ENCODE results near the gene ANKRD27.
"Not testable (repeated sequence)": the region's sequence is repeated elsewhere in the genome, so short reads cannot be mapped to it uniquely, and the experiment has no call there.

ANKRD27 gene

DNA sequence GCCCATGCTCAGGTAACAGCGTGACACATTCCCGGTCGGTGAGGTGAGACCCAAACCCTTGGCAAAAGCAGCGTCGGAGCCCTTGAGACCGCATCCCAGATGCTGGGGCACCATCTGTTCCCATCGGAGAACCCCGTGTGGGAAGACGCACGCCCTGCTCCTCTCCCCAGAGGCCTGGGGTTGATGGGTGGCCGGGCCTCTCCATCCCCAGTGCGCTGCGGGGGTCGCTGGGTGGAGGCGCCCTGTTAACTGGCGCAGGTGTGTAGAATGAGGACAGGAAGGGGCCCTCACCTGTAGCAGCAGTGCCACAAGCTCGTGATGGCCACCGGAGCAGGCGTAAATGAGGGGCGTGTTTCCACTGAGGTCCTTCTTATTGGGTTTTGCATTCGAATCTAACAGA lies 69.4 kb downstream of the ANKRD27 start:
- DNase-seq (ENCODE audit: low read depth in 2 of 2) = no peak

DNA sequence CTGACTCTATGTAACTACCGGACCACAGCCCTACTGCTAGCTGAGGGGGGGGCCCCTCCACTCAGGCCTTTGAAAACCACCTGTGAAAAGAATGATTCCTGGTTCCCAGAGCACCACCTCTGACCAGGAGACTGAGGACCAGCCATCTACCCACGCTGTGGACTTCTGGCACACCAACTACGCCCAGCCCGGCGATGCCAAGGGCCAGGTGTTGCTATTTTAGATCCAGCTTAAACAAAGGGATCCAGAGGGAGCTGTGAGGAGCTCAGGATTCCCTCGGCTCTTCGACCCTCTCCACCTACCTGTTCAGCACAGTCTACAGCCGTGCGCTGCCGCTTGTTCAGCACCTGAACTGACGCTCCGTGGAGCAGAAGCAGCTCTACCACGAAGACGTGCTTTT lies 71.0 kb downstream of the ANKRD27 start:
- no peak for DNase-seq (ENCODE audit: low read depth in 2 of 2)

DNA sequence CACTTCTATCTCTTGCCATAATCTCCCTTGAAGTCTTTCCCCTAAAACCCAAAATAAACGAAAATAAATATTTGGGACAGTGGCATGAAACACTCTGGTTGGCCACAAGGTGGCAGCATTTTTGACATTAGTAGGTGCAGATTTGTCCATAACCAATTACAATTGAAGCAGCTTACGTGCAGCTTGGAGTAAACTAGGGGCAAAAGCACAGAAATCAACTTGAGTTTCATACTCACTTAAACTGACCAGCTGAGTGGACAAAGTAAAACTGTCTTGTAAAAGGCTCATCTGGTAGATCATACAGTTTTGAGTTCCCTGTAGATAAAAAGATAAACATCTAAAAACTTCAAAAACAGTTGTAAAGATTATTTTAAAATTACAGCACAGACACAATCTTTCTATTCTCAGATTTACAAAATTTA lies 75.2 kb downstream of the ANKRD27 start:
- DNase-seq (ENCODE audit: low read depth in 2 of 2) = peak in 1 of 2 donors; percentile 45

DNA sequence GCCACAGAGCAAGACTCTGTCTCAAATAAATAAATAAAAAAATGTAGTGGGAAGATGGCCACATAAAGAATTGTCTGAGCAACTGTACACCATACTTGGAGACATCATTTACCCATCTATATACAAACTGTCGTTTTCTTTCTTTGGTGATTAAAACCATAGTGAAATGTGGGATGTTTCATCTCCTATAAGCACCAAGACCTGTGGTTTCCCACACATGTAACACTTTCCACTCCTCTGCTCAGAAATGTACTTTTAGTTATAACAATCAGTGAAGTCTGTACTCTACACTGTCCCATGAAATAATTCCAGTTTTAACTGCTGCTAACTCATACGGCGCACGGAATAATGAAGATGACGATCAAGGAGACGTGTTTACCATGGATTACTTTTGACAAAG lies 75.7 kb downstream of the ANKRD27 start:
- DNase-seq (ENCODE audit: low read depth in 2 of 2) = no peak

DNA sequence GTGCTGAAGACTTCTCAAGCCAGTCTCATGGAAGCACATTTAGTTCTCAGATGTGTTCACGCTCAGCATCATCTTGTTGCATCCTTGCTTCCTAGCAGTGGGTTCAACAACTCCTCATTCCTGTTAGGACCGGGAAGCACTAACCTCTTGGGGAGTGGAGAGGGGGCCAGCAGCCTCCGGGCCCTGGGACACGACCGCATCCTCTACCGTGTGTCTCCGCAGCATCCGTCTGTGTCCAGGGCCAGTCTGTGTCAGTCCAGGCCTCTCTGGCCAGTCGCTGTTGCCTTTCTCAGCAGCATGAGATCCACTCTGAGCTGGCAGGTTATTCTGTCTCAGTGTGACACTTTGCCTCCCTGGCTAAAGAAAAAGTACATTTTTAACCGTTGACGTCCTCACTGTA lies 77.0 kb downstream of the ANKRD27 start:
- DNase-seq (ENCODE audit: low read depth in 2 of 2) = no peak

DNA sequence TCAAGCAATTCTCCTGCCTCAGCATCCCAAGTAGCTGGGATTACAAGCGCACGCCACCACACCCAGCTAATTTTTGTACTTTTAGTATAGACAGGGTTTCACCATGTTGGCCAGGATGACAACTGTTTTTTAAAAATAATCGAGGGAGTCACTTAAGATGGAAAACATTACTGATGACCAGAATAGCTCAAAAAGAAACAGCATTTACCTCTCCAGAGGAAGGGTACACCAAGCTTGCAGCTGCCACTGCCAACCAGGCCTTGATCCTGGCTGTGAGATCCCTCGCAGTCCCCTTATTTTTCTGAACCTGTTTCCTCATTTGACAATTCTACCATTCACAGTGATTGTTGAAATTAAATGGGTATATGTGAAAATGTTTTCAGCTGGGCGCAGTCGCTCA lies 79.5 kb downstream of the ANKRD27 start:
- no peak for DNase-seq (ENCODE audit: low read depth in 2 of 2)

DNA sequence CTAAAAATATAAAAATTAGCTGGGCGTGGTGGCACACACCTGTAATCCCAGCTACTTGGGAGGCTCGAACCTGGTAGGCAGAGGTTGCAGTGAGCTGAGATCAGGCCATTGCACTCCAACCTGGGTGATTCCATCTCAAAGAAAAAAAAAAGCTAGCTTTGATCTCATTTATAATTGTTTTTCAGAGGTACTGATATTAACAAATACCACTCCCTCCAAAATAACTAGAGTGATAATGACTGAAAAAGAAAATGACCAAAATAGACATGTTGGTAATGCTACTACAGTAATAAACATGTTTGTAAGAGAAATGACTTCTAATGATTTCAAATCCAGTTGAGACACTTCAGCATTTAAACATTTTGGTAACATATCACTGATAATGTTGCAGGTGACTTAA lies 81.0 kb downstream of the ANKRD27 start:
- DNase-seq (ENCODE audit: low read depth in 2 of 2) = no peak

DNA sequence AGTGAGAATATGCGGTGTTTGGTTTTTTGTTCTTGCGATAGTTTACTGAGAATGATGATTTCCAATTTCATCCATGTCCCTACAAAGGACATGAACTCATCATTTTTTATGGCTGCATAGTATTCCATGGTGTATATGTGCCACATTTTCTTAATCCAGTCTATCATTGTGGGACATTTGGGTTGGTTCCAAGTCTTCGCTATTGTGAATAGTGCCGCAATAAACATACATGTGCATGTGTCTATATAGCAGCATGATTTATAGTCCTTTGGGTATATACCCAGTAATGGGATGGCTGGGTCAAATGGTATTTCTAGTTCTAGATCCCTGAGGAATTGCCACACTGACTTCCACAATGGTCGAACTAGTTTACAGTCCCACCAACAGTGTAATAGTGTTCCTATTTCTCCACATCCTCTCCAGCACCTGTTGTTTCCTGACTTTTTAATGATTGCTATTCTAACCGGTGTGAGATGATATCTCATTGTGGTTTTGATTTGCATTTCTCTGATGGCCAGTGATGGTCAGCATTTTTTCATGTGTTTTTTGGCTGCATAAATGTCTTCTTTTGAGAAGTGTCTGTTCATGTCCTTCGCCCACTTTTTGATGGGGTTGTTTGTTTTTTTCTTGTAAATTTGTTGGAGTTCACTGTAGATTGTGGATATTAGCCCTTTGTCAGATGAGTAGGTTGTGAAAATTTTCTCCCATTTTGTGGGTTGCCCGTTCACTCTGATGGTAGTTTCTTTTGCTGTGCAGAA lies 87.1 kb downstream of the ANKRD27 start:
- DNase-seq (ENCODE audit: low read depth in 2 of 2) = not testable (repeated sequence)

DNA sequence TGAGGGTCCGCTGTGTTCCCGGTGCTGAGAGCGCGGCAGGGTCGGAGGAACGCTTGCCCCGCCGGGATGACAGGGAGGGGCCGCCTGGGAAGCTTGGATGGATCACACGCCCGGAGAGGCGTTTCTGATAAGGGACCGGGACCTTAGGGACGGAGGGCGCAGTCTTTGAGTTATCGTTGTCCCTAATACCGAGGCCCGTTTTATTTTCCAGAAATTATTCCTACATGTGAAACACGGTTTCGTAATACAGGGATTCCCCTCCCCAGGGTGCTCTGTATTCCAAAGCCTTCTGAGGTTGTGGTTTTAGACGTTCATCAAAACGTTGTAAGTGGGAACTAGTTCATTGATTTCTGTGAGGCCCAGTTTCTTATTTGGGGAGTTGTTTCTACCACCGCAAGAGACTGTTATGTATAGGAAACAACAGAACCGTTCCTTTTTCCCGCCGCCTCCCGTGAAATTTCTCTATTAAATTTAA lies 93.2 kb downstream of the ANKRD27 start:
- DNase-seq (ENCODE audit: low read depth in 2 of 2) = no peak

DNA sequence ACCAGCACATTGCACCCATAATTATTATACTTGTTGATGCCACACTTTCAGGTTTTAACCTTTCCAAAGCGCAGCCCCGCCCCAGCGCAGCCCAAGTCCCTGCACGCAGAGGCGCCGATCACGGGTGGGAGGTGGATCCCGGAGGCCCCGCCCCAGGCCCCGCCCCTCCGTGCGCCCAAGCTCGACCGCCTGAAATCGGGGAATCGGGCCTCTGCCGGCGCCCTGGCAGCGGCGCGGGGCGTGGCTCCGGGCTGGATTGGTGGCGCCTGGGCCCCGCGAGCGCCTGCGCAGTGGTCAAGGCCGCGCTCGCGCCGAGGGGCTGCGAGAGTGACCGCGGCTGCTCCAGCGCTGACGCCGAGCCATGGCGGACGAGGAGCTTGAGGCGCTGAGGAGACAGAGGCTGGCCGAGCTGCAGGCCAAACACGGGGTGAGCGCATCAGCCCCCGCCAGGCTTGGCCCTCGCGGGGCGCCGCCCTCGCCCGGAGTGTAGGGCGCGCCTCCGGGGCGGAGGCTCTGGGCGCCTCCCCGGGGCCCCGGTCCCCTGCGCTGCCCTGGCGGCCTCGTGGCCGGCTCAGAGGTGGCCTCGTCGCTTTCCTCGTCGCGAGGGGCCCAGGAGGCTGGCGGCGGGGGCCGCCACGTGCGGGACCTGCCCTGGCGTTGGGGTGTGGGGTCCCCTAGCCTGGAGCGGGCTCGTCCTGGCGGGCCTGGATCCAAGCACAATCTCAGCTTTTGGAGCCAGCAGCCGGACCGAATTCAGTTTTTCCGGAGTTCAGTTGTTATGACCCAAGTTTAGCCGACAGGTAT lies 93.9 kb downstream of the ANKRD27 start, which contains the start of gene PDCD5:
PDCD5 (plus strand) TSS at position 290 of the 804 bp plus-strand sequence; CDS start at position 362, 72 bp downstream.
- peak; percentile 96 to 99 for DNase-seq (ENCODE audit: low read depth in 2 of 2)

DNA sequence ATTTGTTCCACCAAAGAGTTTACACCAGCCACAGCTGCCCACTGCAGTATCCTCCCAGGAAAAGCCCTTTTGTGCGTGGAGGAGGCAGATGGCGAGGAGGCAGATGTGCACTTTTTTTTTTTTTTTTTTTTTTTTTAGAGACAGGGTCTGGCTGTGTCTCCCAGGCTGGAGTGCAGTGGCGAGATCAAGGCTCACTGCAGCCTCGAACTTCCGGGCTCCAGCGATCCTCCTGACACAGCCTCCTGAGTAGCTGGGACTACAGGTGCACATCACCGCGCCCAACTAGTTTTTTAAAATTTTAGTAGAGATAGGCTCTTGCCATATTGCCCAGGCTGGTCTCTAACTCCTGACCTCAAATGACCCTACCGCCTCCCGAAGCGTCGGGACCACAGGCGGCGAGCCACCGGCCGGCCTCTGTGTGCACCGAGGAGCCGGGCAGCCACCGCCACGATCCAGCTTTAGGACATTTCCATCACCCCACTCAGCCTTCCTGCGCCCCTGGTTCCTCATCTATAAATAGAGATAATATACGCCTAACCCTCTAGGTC lies 94.6 kb downstream of the ANKRD27 start:
- no peak for DNase-seq (ENCODE audit: low read depth in 2 of 2)

DNA sequence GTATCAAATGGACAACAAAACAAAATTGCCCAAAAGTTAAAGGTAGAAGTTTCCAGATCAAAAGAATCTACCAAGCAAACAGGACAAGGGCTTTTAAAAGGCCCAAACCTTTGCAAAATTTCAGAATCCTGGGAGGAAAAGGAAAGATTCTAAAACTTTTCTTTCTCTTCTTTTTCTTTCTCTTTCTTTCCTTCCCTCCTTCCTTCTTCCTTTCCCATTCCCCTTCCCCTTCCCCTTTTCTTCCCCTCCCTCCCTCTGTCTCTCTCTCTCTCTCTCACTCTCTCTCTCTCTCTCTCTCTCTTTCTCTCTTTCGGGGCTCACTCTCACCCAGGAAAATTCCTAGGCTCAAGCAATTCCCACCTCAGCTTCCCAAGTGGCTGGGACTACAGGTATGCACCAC lies 98.2 kb downstream of the ANKRD27 start:
- DNase-seq (ENCODE audit: low read depth in 2 of 2) = no peak

DNA sequence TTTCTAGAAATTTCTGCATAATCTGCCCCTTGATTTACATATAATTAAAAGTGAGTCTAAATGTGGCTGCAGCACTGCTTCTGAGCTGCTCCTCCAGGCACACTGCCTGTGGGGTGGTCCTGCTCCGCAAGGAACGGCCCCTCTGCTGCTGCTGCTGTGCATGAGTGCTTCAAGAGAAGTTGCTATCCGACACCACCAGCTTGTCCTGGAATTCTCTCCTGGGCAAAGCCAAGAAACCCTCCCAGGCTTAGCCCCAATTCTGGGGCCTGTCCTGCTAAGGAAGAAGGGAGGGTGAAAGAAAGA lies 101.5 kb downstream of the ANKRD27 start:
- no peak for DNase-seq (ENCODE audit: low read depth in 2 of 2)

DNA sequence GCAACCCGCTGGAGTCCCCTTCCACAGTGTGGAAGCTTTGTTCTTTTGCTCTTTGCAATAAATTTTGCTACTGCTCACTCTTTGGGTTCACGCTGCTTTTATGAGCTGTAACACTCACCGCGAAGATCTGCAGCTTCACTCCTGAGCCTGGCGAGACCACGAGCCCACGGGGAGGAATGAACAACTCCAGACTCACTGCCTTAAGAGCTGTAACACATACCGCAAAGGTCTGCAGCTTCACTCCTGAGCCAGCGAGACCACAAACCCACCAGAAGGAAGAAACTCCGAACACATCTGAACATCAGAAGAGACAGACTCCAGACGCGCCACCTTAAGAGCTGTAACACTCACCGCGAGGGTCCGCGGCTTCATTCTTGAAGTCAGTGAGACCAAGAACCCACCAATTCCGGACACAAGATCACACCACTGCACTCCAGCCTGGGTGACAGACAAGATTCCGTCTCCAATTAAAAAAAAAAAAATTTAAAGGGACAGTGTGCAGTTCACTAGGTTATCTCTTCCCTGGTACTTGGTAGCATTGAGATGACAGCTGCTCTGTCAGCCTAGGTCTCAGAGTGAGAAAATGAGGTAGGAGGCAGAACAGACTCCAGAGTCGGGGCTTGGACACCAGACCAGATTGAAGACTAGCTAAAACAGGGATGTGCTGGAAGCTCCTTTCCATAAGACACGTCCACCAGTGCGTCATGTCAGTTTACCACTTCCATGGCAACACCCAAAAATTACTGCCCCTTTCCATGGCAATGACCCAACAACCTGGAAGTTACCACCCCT lies 102.1 kb downstream of the ANKRD27 start:
- not testable (repeated sequence) for DNase-seq (ENCODE audit: low read depth in 2 of 2)

DNA sequence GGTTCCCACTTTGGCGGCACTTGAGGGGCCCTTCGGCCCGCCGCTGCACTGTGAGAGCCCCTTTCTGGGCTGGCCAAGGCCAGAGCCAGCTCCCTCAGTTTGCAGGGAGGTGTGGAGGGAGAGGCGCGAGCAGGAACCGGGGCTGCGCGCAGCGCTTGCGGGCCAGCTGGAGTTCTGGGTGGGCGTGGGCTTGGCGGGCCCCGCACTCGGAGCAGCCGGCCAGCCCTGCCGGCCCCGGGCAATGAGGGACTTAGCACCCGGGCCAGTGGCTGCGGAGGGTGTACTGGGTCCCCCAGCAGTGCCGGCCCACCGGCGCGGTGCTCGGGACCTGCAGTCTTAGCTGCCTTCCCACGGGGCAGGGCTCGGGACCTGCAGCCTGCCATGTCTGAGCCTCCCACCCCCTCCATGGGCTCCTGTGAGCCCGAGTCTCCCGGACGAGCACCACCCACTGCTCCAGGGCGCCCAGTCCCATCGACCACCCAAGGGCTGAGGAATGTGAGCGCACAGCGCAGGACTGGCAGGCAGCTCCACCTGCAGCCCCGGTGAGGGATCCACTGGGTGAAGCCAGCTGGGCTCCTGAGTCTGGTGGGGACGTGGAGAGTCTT lies 103.4 kb downstream of the ANKRD27 start:
- DNase-seq (ENCODE audit: low read depth in 2 of 2) = not testable (repeated sequence)

DNA sequence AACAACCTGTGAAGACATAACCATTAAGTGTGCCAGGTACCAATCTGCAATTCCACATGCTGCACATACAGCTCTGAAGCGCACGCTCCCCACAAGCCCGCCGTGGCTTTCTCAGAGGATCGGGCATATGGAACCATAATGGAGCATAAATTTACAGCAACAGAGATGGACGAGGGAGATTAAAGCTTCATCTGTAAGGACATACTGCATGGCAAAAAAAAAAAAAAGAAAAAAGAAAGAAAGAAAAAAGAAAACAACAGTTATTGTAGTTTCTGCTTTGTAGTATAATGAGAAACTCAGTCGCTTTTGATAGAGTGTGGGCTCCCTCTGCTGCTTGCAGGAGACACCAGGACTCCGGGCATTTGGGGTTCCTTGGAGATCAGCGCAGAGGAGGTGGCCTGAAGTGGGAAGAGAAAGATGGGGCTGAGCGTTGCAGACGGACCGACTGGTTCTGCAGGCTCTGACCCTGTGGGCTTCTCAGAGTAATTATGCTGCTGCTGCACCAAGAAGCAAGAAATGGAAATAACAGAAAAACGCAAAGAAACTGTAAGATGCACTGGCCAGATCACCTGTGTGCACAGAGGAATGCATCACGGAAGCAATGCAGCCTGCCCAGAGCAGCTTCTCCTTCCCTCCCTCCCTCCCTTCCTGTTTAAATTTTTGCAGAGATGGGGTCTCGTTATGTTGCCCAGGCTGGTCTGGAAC lies 104.7 kb downstream of the ANKRD27 start:
- peak in 1 of 2 donors; percentile 31 for DNase-seq (ENCODE audit: low read depth in 2 of 2)

DNA sequence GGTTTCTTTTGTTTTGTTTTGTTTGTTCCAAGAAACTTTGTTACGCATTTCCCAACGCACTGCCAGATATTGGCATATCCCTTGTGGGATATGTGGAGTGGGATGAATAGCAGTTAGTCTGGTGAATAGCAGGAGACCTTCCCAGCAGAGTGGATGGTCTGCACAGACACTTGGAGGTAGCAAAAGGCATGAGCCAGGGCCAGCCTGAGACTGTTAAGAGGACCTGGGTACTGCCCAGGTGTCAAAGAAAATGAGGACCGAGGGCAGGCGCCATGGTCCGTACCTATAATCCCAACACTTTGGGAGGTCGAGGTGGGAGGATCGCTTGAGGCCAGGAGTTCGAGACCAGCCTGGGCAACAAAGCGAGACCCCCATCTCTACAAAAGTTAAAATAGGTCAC lies 107.5 kb downstream of the ANKRD27 start:
- no peak for DNase-seq (ENCODE audit: low read depth in 2 of 2)

DNA sequence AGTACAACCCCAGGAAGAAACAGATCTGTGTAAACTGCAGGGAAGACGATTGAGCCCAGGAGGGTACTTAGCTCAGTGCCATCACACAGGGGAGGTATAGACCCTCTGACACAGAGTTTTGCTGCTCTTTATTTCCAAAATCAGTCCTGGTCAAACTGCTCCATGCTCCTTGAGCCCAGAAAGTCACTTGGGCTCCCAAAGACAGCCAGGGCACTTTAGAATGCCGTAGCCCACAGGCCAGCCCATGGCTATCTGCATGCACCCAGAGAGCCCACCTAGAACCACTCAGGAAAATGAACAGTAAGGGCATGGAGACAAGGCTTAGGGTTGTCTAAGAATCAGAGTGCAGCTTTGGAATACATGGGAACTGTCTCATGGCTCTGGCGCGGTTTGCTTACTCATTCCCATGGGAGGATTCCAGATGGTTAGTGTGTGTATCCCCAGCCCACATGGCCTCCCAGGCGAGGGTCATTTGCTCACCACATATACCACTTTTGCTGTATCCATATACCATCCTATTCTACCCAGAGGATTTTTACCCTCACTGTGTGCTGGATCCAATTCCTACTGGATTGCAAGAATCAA lies 108.6 kb downstream of the ANKRD27 start:
- DNase-seq (ENCODE audit: low read depth in 2 of 2) = no peak

DNA sequence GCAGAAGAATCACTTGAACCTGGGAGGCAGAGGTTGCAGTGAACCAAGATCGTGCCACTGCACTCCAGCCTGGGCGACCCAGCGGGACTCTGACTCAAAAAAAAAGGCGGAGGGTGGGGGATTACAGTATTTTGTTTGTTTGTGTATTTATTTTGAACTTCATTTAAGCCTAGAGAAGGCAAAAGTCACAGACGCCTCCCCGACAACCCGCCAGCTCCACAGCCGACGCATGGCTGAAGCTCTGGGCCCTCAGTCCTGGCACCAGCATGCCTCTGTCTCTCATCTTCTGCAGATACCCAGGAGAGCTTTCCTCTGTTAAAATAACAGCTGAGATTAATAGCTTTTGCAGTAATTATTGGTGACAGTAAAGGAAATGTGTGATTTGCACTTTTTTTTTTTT lies 111.2 kb downstream of the ANKRD27 start:
- no peak for DNase-seq (ENCODE audit: low read depth in 2 of 2)

DNA sequence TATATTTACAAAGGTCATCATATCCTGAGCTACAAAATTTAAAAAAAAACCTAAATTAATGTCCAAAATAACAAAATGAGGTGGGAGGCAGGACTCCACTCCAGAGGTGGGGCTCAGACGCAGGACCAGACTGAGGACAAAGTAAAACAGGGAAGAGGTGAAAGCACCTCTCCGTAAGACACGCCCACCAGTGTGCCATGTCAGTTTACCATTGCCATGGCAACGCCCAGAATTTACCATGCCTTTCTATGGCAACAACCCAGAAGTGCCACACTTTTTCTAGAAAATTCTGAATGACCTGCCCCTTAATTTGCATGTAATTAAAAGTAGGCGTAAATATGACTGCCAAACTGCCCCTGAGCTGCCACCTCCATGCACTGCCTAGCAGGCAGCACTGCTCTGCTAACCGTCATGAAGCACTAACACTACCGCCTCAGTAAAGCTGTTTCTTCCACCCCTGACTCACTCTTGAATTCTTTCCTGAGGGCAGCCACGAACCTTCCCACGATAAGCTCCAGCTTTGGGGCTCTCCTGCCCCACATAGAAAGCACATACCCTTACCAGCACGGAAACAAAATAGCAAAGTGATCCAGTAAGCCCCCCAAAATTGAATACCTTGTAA lies 116.3 kb downstream of the ANKRD27 start:
- DNase-seq (ENCODE audit: low read depth in 2 of 2) = no peak

Measured in stimulated activated CD4-positive, alpha-beta T cell treated with anti-CD3 and anti-CD28 coated beads, Interleukin-1b, Interleukin-23, amount 100 ng/mL, for 4 hours (primary cell).